ENCODE measurements around the gene GP1BA.

Gene GP1BA

DNA sequence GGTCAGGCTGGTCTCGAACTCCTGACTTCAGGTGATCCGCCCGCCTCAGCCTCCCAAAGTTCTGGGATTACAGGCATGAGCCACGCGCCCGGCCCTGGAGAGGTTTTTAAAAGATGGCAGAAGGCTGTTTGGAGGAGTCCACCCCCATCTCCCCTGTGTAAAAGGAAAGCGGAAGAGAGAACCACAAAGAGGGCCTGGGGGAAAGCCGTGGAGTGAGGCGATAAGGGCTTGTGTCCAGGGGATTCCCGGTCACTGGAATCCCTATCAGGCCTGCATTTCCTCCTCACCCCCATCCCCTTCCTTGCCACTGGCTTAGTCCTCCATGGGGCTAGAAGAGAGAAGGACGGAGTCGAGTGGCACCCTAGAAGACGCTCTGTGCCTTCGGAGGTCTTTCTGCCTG, at the start of gene GP1BA:
Gene GP1BA (plus strand): TSS at position 315 of the 400 bp plus-strand sequence. CDS start 328 bp downstream, outside the sequence.
- no peak for DNase-seq (ENCODE audit: low spot score)

DNA sequence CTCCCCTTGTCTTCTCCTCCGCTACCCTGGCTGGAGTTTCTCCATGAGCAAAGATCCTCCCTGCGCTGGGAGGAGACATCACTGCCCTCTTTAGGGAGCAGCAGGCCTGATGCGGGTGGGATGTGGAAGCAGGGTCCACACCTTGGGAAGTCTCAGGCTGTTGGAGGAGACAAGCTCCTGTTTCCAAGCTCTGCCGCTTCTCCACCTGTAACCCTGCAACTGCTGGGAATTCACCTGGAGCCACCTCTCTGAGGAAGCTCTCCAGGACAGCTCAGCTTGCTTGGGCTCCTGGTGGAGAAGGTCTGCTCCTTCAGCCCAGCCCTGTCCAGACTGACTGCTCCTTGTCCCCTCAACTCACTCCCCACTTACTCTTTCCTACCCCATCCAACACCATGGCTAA, 47.6 kb upstream of the GP1BA start:
- no peak for DNase-seq (ENCODE audit: low spot score)

DNA sequence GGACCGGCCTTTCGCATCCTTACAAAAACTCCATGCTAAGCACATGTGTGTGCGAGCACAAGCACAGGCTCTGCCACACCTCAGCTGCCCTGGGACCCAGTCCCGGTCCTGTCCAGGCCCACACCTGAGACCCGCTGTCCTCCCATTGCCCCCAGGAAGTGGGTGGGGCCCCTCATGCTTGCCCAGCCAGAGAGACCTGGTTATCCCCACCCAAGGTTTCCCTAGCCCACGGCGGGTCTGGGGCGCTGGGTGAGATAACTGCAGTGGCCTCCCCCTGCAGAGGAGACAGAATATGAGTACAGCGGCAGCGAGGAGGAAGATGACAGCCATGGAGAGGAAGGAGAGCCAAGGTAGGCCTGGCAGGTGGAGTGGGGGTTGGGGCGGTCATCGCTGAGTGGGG, 45.2 kb upstream of the GP1BA start:
- no peak for DNase-seq (ENCODE audit: low spot score)

DNA sequence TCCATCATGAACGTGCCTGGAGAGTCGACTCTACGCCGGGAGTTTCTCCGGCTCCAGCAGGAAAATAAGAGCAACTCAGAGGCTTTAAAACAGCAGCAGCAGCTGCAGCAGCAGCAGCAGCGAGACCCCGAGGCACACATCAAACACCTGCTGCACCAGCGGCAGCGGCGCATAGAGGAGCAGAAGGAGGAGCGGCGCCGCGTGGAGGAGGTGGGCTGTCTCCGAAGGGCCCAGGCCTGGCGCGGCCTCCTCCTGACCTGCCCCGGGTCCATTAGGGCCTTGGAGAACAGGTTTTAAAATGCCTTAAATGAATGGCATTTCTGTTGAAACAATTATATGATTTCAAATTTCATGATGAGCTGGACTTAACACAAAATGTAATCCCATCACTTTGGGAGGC, 44.5 kb upstream of the GP1BA start:
- no peak for DNase-seq (ENCODE audit: low spot score)

DNA sequence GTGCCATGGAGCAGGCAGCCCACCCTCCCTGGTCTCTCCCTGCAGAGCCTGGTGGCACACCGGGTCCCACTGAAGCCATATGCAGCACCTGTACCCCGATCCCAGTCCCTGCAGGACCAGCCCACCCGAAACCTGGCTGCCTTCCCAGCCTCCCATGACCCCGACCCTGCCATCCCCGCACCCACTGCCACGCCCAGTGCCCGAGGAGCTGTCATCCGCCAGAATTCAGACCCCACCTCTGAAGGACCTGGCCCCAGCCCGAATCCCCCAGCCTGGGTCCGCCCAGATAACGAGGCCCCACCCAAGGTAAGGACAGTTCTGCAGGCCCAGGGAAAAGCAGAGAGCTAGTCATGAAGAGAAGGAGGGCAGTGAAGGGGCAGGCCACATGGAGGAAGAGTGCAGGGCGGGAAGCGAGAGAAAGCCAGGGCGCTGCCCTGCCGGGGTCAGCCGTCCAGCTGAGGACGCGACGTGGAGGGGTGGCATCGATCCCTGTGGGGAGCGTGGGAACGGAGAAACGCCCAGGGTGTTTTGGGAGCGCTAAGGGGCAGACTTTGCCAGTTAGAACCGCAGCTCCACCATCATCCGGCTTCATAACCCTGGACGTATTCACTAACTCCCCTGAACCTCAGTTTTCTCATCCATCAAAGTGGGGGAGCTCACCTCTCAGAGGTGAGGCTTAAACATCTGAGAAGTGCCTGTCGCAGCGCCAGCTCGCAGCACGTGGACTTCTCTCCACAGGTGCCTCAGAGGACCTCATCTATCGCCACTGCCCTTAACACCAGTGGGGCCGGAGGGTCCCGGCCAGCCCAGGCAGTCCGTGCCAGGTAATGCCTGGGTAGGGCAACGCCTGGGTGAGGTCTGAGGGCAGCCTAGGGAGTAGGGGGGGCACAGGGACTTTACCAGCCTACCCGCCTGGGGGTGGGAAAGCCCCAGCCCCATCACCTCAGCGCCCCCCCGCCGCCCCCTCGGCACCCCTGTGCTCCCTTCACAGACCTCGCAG, 40.4 kb upstream of the GP1BA start:
- DNase-seq (ENCODE audit: low spot score): peak; percentile 46

DNA sequence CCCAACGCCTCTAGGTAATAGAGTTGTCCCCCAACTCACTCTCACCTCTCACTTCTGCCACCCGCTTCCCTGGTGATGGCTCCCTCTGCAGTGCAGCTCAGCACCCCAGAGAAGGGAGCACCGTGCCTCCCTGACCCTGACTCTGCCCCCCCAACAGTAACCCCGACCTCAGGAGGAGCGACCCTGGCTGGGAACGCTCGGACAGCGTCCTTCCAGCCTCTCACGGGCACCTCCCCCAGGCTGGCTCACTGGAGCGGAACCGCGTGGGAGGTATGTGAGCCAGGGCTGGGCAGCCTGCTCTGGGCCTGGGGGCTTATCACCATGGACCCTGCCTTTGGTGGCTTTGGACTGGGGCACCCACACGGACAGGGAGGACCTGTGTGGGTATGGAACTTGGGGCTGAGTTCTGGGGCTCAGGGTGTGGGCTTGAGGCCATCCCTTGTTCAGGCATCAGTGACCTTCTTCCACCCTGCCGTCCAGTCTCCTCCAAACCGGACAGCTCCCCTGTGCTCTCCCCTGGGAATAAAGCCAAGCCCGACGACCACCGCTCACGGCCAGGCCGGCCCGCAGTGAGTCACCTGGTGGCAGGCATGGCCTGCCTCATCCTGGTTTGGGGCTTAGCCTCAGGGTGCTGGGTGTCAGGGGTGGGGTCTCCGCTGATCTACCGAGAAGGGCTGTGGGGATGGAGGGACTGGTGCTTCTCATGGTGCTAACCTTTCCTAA, 39.4 kb upstream of the GP1BA start:
- DNase-seq (ENCODE audit: low spot score): no peak

DNA sequence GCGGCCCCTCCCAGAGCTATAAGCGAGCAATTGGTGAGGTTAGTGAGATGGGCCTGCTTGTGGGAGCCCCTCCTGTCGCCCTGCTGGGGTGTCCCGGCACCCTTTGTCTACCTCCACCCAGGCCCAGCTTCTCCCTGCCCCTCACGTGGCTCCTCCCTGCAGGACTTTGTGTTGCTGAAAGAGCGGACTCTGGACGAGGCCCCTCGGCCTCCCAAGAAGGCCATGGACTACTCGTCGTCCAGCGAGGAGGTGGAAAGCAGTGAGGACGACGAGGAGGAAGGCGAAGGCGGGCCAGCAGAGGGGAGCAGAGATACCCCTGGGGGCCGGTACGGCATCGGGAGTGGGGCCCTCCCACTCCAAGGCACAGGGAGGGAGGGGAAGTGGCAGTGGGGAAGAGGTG, 38.8 kb upstream of the GP1BA start:
- DNase-seq (ENCODE audit: low spot score): no peak

DNA sequence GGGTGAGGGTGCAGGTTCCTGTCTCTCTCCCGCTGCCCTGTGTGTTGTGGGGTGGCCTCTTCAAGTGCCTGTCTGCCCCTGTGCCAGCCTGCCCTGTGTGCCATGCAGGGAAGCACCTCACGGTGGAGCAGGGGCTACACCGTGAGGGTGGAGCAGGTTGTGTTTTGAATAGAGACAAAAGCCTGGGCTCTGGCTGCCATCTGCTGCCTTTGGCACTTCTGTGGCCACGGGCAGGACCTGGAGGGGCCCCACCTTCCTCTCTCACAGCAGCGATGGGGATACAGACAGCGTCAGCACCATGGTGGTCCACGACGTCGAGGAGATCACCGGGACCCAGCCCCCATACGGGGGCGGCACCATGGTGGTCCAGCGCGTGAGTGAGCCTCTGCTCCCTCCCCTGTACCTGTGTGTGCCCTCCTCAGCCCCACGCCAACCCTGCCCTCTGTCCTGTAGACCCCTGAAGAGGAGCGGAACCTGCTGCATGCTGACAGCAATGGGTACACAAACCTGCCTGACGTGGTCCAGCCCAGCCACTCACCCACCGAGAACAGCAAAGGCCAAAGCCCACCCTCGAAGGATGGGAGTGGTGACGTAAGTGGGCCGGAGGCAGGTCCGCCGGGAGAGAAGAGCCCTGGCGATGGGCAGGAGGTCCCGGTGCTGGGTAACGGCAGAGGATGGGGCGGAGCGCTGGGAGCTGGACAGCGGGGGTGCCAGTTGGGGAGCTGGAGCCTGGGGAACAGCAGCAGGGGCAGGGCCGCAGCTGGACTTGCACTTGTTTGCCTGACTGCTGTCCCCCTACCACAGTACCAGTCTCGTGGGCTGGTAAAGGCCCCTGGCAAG, 38.1 kb upstream of the GP1BA start:
- no peak for DNase-seq (ENCODE audit: low spot score)

DNA sequence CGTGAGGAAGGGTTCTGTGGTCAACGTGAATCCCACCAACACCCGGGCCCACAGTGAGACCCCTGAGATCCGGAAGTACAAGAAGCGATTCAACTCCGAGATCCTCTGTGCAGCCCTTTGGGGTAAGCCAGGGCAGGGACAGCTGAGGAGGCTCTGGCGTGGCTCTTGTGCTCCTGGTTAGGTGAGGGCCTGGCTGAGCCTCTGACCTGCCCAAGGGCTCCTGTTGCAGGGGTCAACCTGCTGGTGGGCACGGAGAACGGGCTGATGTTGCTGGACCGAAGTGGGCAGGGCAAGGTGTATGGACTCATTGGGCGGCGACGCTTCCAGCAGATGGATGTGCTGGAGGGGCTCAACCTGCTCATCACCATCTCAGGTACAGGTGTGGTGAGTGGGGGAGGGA, 37.0 kb upstream of the GP1BA start:
- DNase-seq (ENCODE audit: low spot score): no peak

DNA sequence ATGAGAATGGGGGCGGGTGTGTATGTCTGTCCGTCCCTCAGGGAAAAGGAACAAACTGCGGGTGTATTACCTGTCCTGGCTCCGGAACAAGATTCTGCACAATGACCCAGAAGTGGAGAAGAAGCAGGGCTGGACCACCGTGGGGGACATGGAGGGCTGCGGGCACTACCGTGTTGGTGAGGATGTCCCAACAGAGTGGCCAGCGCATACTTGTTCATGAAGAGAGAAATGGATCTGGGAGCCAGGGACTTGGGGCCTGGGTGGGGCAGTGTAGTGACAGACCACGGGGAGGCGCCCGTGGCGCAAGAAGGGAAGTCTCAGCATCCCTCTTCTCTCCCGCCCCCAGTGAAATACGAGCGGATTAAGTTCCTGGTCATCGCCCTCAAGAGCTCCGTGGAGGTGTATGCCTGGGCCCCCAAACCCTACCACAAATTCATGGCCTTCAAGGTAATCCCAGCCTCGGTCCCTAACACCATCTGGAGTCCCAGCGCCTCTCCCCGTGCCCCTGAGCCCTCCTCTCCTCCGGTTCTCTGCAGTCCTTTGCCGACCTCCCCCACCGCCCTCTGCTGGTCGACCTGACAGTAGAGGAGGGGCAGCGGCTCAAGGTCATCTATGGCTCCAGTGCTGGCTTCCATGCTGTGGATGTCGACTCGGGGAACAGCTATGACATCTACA, 36.3 kb upstream of the GP1BA start:
- DNase-seq (ENCODE audit: low spot score): no peak

DNA sequence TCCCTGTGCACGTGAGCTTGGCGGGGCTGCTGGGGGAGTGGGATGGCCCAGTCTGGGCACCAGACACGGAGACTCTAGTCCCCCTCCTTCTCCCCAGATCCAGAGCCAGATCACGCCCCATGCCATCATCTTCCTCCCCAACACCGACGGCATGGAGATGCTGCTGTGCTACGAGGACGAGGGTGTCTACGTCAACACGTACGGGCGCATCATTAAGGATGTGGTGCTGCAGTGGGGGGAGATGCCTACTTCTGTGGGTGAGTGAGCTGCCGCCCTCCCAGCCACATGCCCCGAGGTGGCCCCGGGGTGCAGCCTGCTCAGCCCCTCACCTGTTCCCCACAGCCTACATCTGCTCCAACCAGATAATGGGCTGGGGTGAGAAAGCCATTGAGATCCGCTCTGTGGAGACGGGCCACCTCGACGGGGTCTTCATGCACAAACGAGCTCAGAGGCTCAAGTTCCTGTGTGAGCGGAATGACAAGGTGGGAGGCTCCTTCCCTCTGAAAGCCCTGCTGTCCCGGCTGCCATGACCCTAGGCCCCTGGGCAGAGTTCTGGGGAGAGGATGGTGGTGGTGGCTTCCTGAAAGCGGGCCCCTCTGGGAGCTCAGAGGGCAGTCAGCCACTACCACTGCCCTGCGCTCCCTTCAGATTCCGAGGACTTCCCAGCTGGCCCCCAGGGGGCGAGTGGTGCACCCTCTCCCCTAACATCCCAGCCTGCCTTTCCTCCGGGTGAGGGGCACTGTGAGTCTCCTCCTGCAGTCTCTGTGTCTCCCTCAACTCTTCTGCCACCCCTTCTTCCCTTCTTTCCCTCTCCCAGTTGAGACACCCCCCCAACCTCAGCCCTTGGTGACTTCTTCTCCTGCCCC, 35.5 kb upstream of the GP1BA start:
- DNase-seq (ENCODE audit: low spot score): no peak

DNA sequence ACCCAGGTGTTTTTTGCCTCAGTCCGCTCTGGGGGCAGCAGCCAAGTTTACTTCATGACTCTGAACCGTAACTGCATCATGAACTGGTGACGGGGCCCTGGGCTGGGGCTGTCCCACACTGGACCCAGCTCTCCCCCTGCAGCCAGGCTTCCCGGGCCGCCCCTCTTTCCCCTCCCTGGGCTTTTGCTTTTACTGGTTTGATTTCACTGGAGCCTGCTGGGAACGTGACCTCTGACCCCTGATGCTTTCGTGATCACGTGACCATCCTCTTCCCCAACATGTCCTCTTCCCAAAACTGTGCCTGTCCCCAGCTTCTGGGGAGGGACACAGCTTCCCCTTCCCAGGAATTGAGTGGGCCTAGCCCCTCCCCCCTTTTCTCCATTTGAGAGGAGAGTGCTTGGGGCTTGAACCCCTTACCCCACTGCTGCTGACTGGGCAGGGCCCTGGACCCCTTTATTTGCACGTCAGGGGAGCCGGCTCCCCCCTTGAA, 34.8 kb upstream of the GP1BA start:
- DNase-seq (ENCODE audit: low spot score): no peak

DNA sequence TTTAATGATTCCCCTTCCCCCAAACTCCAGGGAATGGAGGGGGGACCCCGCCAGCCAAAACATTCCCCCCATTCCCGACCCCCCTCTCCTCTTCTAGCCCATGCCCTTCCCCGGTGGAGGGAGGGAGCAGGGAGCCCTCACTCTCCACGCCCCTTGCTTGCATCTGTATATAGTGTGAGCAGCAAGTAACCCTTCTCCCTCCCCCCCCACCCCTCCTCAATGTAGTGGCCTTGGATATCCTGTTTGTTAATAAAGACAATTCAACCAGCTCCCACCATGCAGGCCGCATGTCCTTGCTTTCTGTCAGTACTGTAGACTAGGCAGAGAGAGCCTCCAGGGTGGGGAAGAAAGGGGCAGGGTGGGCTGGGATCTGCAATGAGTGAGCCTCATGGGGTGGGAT, 34.3 kb upstream of the GP1BA start:
- DNase-seq (ENCODE audit: low spot score): no peak

DNA sequence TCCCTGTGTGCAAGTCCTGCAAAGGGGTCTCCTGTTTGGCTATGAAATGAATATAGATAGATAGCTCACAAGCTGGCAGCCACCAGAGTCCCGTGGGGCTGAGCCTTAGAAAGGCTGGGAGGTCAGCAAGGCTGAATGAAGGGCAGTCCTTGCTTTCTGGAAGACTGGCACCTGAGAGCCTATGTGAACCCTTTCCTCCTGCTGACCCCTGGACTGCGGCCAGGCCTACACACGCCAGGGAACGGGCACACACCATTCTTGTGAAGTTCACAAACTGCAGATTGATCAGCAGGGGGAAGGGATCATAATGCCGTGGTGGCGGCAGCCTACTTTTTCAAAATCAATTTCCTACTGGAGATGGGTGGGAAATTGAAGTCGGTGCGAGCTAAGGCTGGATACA, 33.7 kb upstream of the GP1BA start:
- peak; percentile 45 for DNase-seq (ENCODE audit: low spot score)

DNA sequence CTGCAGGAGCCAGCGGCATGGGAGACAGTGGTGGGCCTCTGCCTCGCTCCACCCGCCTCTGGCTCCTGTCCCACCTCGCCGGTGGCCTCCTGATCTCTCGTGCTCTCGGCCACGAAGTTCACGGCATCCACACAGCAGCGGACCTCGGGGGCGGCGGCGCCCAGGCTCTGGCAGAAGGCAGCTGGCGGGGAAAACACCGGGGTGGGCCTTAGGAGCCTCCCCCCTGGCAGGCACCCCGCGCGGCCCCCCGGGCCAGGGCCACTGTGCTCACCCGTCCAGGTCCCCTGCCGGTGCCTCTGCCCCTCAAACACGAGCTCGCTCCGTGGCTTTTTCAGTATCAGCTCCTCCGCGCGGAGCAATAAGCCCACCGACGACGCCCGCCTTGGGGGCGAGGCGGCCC, 33.1 kb upstream of the GP1BA start:
- DNase-seq (ENCODE audit: low spot score): peak; percentile 59

DNA sequence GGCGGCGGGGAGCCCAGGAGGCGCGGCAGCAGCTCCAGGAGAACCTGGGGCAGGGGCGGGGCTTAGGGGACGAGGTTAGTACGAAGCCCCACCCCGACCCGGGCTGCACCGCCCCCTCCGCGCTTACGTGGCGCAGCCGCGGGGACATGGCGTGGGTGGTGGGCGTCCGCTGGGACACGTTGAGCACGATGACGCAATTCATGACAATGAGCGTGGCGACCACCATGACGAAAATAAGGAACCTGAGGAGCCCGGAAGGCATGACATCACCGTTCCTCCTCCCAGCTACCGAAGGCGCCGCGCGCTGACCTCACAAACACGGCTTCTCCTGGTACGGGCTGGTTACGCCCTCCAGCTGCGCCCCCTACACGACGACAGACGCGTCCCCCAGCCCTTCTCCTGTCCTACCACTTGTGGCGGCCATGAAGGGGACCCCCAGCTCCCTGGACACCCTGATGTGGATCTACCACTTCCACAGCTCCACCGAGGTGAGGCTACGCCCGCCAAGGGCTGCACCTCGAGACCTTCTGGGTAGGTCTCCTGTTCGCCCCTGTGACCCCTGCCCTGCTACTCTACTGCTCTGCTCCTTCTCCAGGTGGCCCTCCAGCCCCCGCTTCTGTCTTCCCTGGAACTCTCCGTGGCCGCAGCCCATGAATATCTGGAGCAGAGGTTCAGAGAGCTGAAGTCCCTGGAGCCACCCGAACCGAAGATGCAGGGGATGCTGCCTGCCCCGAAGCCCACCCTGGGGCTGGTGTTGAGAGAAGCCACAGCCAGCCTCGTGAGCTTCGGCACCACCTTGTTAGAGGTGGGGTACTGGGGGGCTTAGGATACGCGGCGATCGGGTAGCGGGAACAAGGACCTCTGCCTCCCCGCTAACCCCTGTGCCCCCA, 32.5 kb upstream of the GP1BA start, which contains the start of gene C17orf107:
Gene C17orf107 (plus strand): TSS at position 196 of the 890 bp plus-strand sequence. CDS start 227 bp downstream, at position 423.
- peak; percentile 80 for DNase-seq (ENCODE audit: low spot score)

DNA sequence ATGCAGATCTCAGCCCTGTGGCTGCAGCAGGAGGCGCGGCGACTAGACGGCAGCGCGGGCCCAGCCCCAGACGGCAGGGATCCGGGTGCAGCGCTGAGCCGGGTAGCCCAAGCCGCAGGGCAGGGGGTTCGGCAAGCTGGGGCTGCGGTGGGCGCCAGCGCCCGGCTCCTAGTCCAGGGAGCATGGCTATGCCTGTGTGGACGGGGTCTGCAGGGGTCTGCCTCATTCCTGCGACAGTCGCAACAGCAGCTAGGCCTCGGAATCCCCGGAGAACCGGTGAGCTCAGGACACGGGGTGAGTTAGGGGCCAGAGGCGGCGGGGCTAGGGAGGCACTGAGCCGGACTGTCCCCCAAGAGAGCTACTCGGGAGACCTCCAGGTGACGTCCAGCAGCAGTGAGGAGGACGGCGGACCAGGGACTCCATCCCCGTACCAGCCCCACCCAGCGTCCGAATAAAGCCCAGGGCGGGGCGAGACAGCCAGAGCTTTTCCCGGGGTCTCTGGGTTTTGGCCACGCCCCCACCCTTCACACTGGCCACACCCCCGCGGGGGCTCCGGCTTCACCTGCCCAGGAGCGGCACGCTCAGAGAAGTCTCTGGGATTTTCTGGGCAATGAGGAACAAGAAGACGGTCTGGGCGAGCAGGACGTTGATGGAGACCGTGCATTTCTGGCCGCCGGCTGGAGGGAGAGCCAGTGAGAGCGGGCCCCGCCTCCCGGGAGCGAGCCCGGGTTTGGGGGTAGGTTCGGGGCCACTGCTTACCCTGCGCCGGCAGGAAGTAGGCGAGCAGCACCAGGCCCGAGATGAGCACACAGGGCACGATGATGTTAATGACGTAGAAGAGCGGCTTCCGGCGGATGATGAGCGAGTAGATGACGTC, 31.6 kb upstream of the GP1BA start:
- DNase-seq (ENCODE audit: low spot score): peak; percentile 88

DNA sequence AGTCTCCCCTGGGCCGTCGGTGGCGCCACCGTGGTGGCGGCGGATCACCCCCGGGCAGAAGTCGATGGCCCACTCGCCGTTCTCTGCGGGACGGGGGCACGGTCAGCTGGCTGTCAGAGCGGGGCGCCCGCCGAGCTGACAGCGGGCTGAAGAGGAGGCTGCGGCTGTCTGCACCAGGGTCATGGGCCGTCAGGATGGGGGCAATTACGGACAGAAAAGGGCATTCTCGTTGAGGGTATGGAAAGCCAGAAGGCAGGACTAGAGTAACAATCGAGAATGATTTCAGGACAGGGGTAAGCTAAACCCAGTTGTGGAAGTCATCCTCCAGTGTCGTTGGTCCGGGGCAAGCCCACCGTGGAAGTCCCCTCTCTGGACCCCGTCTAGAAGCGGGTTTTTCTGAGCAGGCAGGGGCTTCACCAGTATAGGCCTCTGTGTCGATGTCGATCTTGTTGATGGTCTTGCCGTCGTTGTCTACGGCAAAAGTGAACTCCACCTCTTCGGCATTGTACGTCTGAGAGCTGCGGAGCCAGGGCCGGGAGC, 30.9 kb upstream of the GP1BA start:
- DNase-seq (ENCODE audit: low spot score): peak; percentile 52

Measured in ecto neural progenitor cell (in vitro differentiated cells).